DND-41 (cell line): ENCODE results near the gene PIGB.

Experiments used
- CTCF ChIP-seq: IDR thresholded peaks from 2 replicates; pipeline ENCODE4 v1.5.1; 2012; ENCODE audit warnings: borderline replicate concordance, low read length, moderate library complexity, mild to moderate bottlenecking; ENCODE audit not compliant: poor library complexity, severe bottlenecking; ENCODE audit errors: extremely low read depth
- EZH2 ChIP-seq: IDR thresholded peaks from 3 replicates; pipeline ENCODE4 v1.6.1; 2012; ENCODE audit warnings: borderline replicate concordance, low read depth, mild to moderate bottlenecking, moderate library complexity, low read length, inconsistent platforms; ENCODE audit not compliant: severe bottlenecking

- TF ChIP-seq CTCF (no peak), EZH2 (no peak)
Measured at GRCh38 chr15:55344206-55344605, 25.2 kb downstream of the PIGB start.
